Measurements from ENCODE around the gene BCAS3.

Gene BCAS3

GRCh38 chr17:60817192-60817591 lies 139.5 kb downstream of the BCAS3 start:
- Histone ChIP-seq H3K4me3 (ENCODE audit: extremely low read depth, insufficient read depth, low read length, poor library complexity, severe bottlenecking) (no peak overlapping the region), H3K4me1 (ENCODE audit: control insufficient read depth, insufficient read depth, low read length, poor library complexity, severe bottlenecking) (no peaks in the 10 kb centered on the region), H3K36me3 (ENCODE audit: control insufficient read depth, insufficient read depth, low read length) (no peaks in the 10 kb centered on the region), H3K27ac (ENCODE audit: low read depth, low read length, severe bottlenecking) (no peak overlapping the region), H3K9me3 (ENCODE audit: control insufficient read depth, low read length) (peaks cover 5% of the 10 kb centered on the region)
- no CpG with 5 or more reads among the region's 1 CpG for WGBS, 2 experiments (ENCODE audit: insufficient coverage in 2 of 2)

GRCh38 chr17:60819447-60820130 lies 141.9 kb downstream of the BCAS3 start:
- no peaks in the 10 kb centered on the region for H3K9me3 ChIP-seq (ENCODE audit: control insufficient read depth, low read length)
- 100% methylated on average over 2 of the region's 4 CpGs for WGBS, 2 experiments (ENCODE audit: insufficient coverage in 2 of 2)
- H3K36me3 ChIP-seq (ENCODE audit: control insufficient read depth, insufficient read depth, low read length) = no peaks in the 10 kb centered on the region
- no peaks in the 10 kb centered on the region for H3K4me1 ChIP-seq (ENCODE audit: control insufficient read depth, insufficient read depth, low read length, poor library complexity, severe bottlenecking)
- no peak overlapping the region for H3K4me3 ChIP-seq (ENCODE audit: extremely low read depth, insufficient read depth, low read length, poor library complexity, severe bottlenecking)
- H3K27ac ChIP-seq (ENCODE audit: low read depth, low read length, severe bottlenecking) = no peak overlapping the region

- WGBS, 2 experiments (ENCODE audit: insufficient coverage in 2 of 2) = 67 to 90% methylated on average over 3 of the region's 5 CpGs
Measured at GRCh38 chr17:60823515-60823914, 145.9 kb downstream of the BCAS3 start.

GRCh38 chr17:60825351-60825750 lies 147.7 kb downstream of the BCAS3 start:
- H3K36me3 ChIP-seq (ENCODE audit: control insufficient read depth, insufficient read depth, low read length) = no peaks in the 10 kb centered on the region
- no peak overlapping the region for H3K4me3 ChIP-seq (ENCODE audit: extremely low read depth, insufficient read depth, low read length, poor library complexity, severe bottlenecking)
- H3K27ac ChIP-seq (ENCODE audit: low read depth, low read length, severe bottlenecking) = no peak overlapping the region
- no peaks in the 10 kb centered on the region for H3K9me3 ChIP-seq (ENCODE audit: control insufficient read depth, low read length)
- no CpG with 5 or more reads among the region's 1 CpG for WGBS, 2 experiments (ENCODE audit: insufficient coverage in 2 of 2)
- H3K4me1 ChIP-seq (ENCODE audit: control insufficient read depth, insufficient read depth, low read length, poor library complexity, severe bottlenecking) = no peaks in the 10 kb centered on the region

More at GRCh38 chr17:60823515-60823914, 145.9 kb downstream of the BCAS3 start:
- no peak overlapping the region for H3K4me3 ChIP-seq (ENCODE audit: extremely low read depth, insufficient read depth, low read length, poor library complexity, severe bottlenecking)
- H3K9me3 ChIP-seq (ENCODE audit: control insufficient read depth, low read length) = no peaks in the 10 kb centered on the region
- H3K36me3 ChIP-seq (ENCODE audit: control insufficient read depth, insufficient read depth, low read length) = no peaks in the 10 kb centered on the region
- no peak overlapping the region for H3K27ac ChIP-seq (ENCODE audit: low read depth, low read length, severe bottlenecking)
- no peaks in the 10 kb centered on the region for H3K4me1 ChIP-seq (ENCODE audit: control insufficient read depth, insufficient read depth, low read length, poor library complexity, severe bottlenecking)

- Histone ChIP-seq H3K27ac (ENCODE audit: low read depth, low read length, severe bottlenecking) (no peak overlapping the region), H3K36me3 (ENCODE audit: control insufficient read depth, insufficient read depth, low read length) (no peaks in the 10 kb centered on the region), H3K9me3 (ENCODE audit: control insufficient read depth, low read length) (no peaks in the 10 kb centered on the region), H3K4me1 (ENCODE audit: control insufficient read depth, insufficient read depth, low read length, poor library complexity, severe bottlenecking) (no peaks in the 10 kb centered on the region), H3K4me3 (ENCODE audit: extremely low read depth, insufficient read depth, low read length, poor library complexity, severe bottlenecking) (no peak overlapping the region)
Measured at GRCh38 chr17:60827943-60828342, 150.3 kb downstream of the BCAS3 start.

- no CpG with 5 or more reads among the region's 2 CpGs for whole genome bisulfite sequencing, 2 experiments (ENCODE audit: insufficient coverage in 2 of 2)
- Histone ChIP-seq H3K27ac (ENCODE audit: low read depth, low read length, severe bottlenecking) (no peak overlapping the region), H3K4me1 (ENCODE audit: control insufficient read depth, insufficient read depth, low read length, poor library complexity, severe bottlenecking) (no peaks in the 10 kb centered on the region), H3K9me3 (ENCODE audit: control insufficient read depth, low read length) (no peaks in the 10 kb centered on the region), H3K4me3 (ENCODE audit: extremely low read depth, insufficient read depth, low read length, poor library complexity, severe bottlenecking) (no peak overlapping the region), H3K36me3 (ENCODE audit: control insufficient read depth, insufficient read depth, low read length) (no peaks in the 10 kb centered on the region)
Measured at GRCh38 chr17:60832151-60832585, 154.5 kb downstream of the BCAS3 start.

GRCh38 chr17:60832631-60833030 lies 155.0 kb downstream of the BCAS3 start:
- no peaks in the 10 kb centered on the region for H3K4me1 ChIP-seq (ENCODE audit: control insufficient read depth, insufficient read depth, low read length, poor library complexity, severe bottlenecking)
- H3K4me3 ChIP-seq (ENCODE audit: extremely low read depth, insufficient read depth, low read length, poor library complexity, severe bottlenecking) = no peak overlapping the region
- H3K9me3 ChIP-seq (ENCODE audit: control insufficient read depth, low read length) = no peaks in the 10 kb centered on the region
- no peaks in the 10 kb centered on the region for H3K36me3 ChIP-seq (ENCODE audit: control insufficient read depth, insufficient read depth, low read length)
- H3K27ac ChIP-seq (ENCODE audit: low read depth, low read length, severe bottlenecking) = no peak overlapping the region

GRCh38 chr17:60840456-60840855 lies 162.8 kb downstream of the BCAS3 start:
- 100% methylated on average over 1 of the region's 3 CpGs; no CpG with 5 or more reads in 1 of the 2 experiments for WGBS, 2 experiments (ENCODE audit: insufficient coverage in 2 of 2)
- Histone ChIP-seq H3K4me3 (ENCODE audit: extremely low read depth, insufficient read depth, low read length, poor library complexity, severe bottlenecking) (no peak overlapping the region), H3K27ac (ENCODE audit: low read depth, low read length, severe bottlenecking) (no peak overlapping the region), H3K4me1 (ENCODE audit: control insufficient read depth, insufficient read depth, low read length, poor library complexity, severe bottlenecking) (no peaks in the 10 kb centered on the region), H3K36me3 (ENCODE audit: control insufficient read depth, insufficient read depth, low read length) (no peaks in the 10 kb centered on the region), H3K9me3 (ENCODE audit: control insufficient read depth, low read length) (no peaks in the 10 kb centered on the region)

- no peaks in the 10 kb centered on the region for H3K36me3 ChIP-seq (ENCODE audit: control insufficient read depth, insufficient read depth, low read length)
Measured at GRCh38 chr17:60845012-60845411, 167.4 kb downstream of the BCAS3 start.

GRCh38 chr17:60846175-60846574 lies 168.5 kb downstream of the BCAS3 start:
- Histone ChIP-seq H3K4me3 (ENCODE audit: extremely low read depth, insufficient read depth, low read length, poor library complexity, severe bottlenecking) (no peak overlapping the region), H3K36me3 (ENCODE audit: control insufficient read depth, insufficient read depth, low read length) (no peaks in the 10 kb centered on the region), H3K27ac (ENCODE audit: low read depth, low read length, severe bottlenecking) (no peak overlapping the region), H3K9me3 (ENCODE audit: control insufficient read depth, low read length) (no peaks in the 10 kb centered on the region), H3K4me1 (ENCODE audit: control insufficient read depth, insufficient read depth, low read length, poor library complexity, severe bottlenecking) (no peaks in the 10 kb centered on the region)
- WGBS, 2 experiments (ENCODE audit: insufficient coverage in 2 of 2) = no CpG with 5 or more reads among the region's 1 CpG

More at GRCh38 chr17:60845012-60845411, 167.4 kb downstream of the BCAS3 start:
- H3K27ac ChIP-seq (ENCODE audit: low read depth, low read length, severe bottlenecking) = no peak overlapping the region
- H3K9me3 ChIP-seq (ENCODE audit: control insufficient read depth, low read length) = no peaks in the 10 kb centered on the region
- 91 to 98% methylated on average over 4 of the region's 6 CpGs for WGBS, 2 experiments (ENCODE audit: insufficient coverage in 2 of 2)
- no peaks in the 10 kb centered on the region for H3K4me1 ChIP-seq (ENCODE audit: control insufficient read depth, insufficient read depth, low read length, poor library complexity, severe bottlenecking)
- no peak overlapping the region for H3K4me3 ChIP-seq (ENCODE audit: extremely low read depth, insufficient read depth, low read length, poor library complexity, severe bottlenecking)

- no peaks in the 10 kb centered on the region for H3K4me1 ChIP-seq (ENCODE audit: control insufficient read depth, insufficient read depth, low read length, poor library complexity, severe bottlenecking)
- no peaks in the 10 kb centered on the region for H3K9me3 ChIP-seq (ENCODE audit: control insufficient read depth, low read length)
- no peak overlapping the region for H3K27ac ChIP-seq (ENCODE audit: low read depth, low read length, severe bottlenecking)
- no peaks in the 10 kb centered on the region for H3K36me3 ChIP-seq (ENCODE audit: control insufficient read depth, insufficient read depth, low read length)
- no peak overlapping the region for H3K4me3 ChIP-seq (ENCODE audit: extremely low read depth, insufficient read depth, low read length, poor library complexity, severe bottlenecking)
- WGBS, 2 experiments (ENCODE audit: insufficient coverage in 2 of 2) = 82 to 93% methylated on average over 10 to 13 of the region's 17 CpGs
Measured at GRCh38 chr17:60851181-60851580, 173.5 kb downstream of the BCAS3 start.

Measured in mesodermal cell (in vitro differentiated cells).